GM23338 (cell line): ENCODE results near the gene MAD1L1. TPM values are rescaled to one million over a fixed set of nuclear protein-coding genes. Genes with fewer than 3 reads are reported as not detected.

Experiments used
- ATAC-seq: fragments of 200-7000 bp; cut with Tn5 transposase; 3 replicates; pipeline ENCODE4 v1.9.1; 2020
- DNase-seq: peaks from one replicate; pipeline ENCODE4 v3.0.0-alpha.2; 2015; ENCODE audit warnings: low spot score
- H2AFZ ChIP-seq: fragments of 200-600 bp; sonication (generic); 2 replicates; pipeline ENCODE4 v1.8.0; 2016; ENCODE audit warnings: antibody characterized with exemption, mild to moderate bottlenecking, moderate library complexity
- H3F3A ChIP-seq: fragments of 200-600 bp; sonication (generic); replicated peaks from 2 replicates; pipeline ENCODE4 v1.8.0; 2017; ENCODE audit warnings: antibody characterized with exemption, mixed run types, low read depth
- H3K27ac ChIP-seq: fragments of 200-600 bp; sonication (generic); 2 replicates; pipeline ENCODE4 v1.6.1; 2016; ENCODE audit warnings: low read depth
- H3K27me3 ChIP-seq: fragments of 200-600 bp; sonication (generic); 2 replicates; pipeline ENCODE4 v1.8.0; 2016; ENCODE audit warnings: mild to moderate bottlenecking, mixed run types, moderate library complexity; ENCODE audit not compliant: insufficient read depth
- H3K36me3 ChIP-seq: fragments of 200-600 bp; sonication (generic); 2 replicates; pipeline ENCODE4 v1.8.0; 2016; ENCODE audit warnings: mild to moderate bottlenecking; ENCODE audit not compliant: insufficient read depth
- H3K4me1 ChIP-seq: fragments of 200-600 bp; sonication (generic); 2 replicates; pipeline ENCODE4 v1.8.0; 2016; ENCODE audit warnings: mild to moderate bottlenecking, moderate library complexity; ENCODE audit not compliant: insufficient read depth
- H3K4me2 ChIP-seq: fragments of 200-600 bp; sonication (generic); 2 replicates; pipeline ENCODE4 v1.7.1; 2017; ENCODE audit warnings: mixed run types
- H3K4me3 ChIP-seq: fragments of 200-600 bp; sonication (generic); 2 replicates; pipeline ENCODE4 v1.6.1; 2016; ENCODE audit warnings: mixed run types
- H3K79me2 ChIP-seq: fragments of 200-600 bp; sonication (generic); replicated peaks from 2 replicates; pipeline ENCODE4 v1.8.0; 2017; ENCODE audit warnings: mild to moderate bottlenecking; ENCODE audit not compliant: insufficient read depth
- H3K9me2 ChIP-seq: fragments of 200-600 bp; sonication (generic); 2 replicates; pipeline ENCODE4 v1.8.0; 2017; ENCODE audit not compliant: insufficient read depth
- H4K20me1 ChIP-seq: fragments of 200-600 bp; sonication (generic); replicated peaks from 2 replicates; pipeline ENCODE4 v1.8.0; 2017; ENCODE audit warnings: mild to moderate bottlenecking; ENCODE audit not compliant: insufficient read depth
- H3K27ac Mint-ChIP-seq: 2 replicates; pipeline ENCODE4 v1.8.0; 2020; ENCODE audit warnings: inconsistent platforms, mild to moderate bottlenecking, moderate library complexity, mixed read lengths
- H3K27me3 Mint-ChIP-seq: 3 replicates; pipeline ENCODE4 v1.8.0; 2022; ENCODE audit warnings: low read depth, mild to moderate bottlenecking, moderate library complexity, mixed read lengths, inconsistent platforms; ENCODE audit not compliant: insufficient read depth, poor library complexity
- H3K36me3 Mint-ChIP-seq: 3 replicates; pipeline ENCODE4 v1.8.0; 2021; ENCODE audit warnings: low read depth, mild to moderate bottlenecking, inconsistent platforms, moderate library complexity, mixed read lengths
- H3K4me1 Mint-ChIP-seq: 3 replicates; pipeline ENCODE4 v1.8.0; 2020; ENCODE audit warnings: mild to moderate bottlenecking, inconsistent platforms, mixed read lengths
- H3K4me3 Mint-ChIP-seq: 3 replicates; pipeline ENCODE4 v1.8.0; 2021; ENCODE audit warnings: moderate library complexity, mild to moderate bottlenecking, inconsistent platforms, mixed read lengths
- H3K9me3 Mint-ChIP-seq: 3 replicates; pipeline ENCODE4 v1.8.0; 2020; ENCODE audit warnings: moderate library complexity, mild to moderate bottlenecking, inconsistent platforms, mixed read lengths
- CREB1 ChIP-seq: fragments of 250-450 bp; sonication (Bioruptor Pico); IDR thresholded peaks from 2 replicates; pipeline ENCODE4 v1.5.0; 2020; ENCODE audit warnings: low read depth, mild to moderate bottlenecking, moderate library complexity
- ETS1 ChIP-seq: IDR thresholded peaks from 2 replicates; pipeline ENCODE4 v1.6.1; 2016; ENCODE audit warnings: antibody characterized with exemption
- EZH2 ChIP-seq: fragments of 200-600 bp; sonication (generic); IDR thresholded peaks from one replicate; pipeline ENCODE4 v1.8.0; 2017; ENCODE audit warnings: antibody characterized with exemption, mild to moderate bottlenecking, low read depth; ENCODE audit not compliant: unreplicated experiment
- EZH2phosphoT487 ChIP-seq: fragments of 200-600 bp; sonication (generic); IDR thresholded peaks from one replicate; pipeline ENCODE4 v1.8.1; 2018; ENCODE audit warnings: antibody characterized with exemption; ENCODE audit not compliant: unreplicated experiment
- JUNB ChIP-seq: IDR thresholded peaks from one replicate; pipeline ENCODE4 v1.6.1; 2016; ENCODE audit warnings: antibody characterized with exemption; ENCODE audit not compliant: unreplicated experiment
- NANOG ChIP-seq: IDR thresholded peaks from 2 replicates; pipeline ENCODE4 v1.6.1; 2016; ENCODE audit warnings: antibody characterized with exemption, borderline replicate concordance
- POLR2AphosphoS5 ChIP-seq: IDR thresholded peaks from 2 replicates; pipeline ENCODE4 v1.6.1; 2016; ENCODE audit warnings: antibody characterized with exemption, low read depth
- STAT1 ChIP-seq: IDR thresholded peaks from one replicate; pipeline ENCODE4 v1.6.1; 2016; ENCODE audit warnings: antibody characterized with exemption; ENCODE audit not compliant: unreplicated experiment
- ZNF114 ChIP-seq: fragments of 250-450 bp; sonication (Bioruptor Pico); IDR thresholded peaks from 2 replicates; pipeline ENCODE4 v1.5.0; 2020; ENCODE audit warnings: mild to moderate bottlenecking, moderate library complexity
- ZNF331 ChIP-seq: fragments of 250-450 bp; sonication (Bioruptor Pico); IDR thresholded peaks from 2 replicates; pipeline ENCODE4 v1.5.0; 2020; ENCODE audit warnings: low read depth, mild to moderate bottlenecking, moderate library complexity
- ZNF462 ChIP-seq: fragments of 250-450 bp; sonication (Bioruptor Pico); IDR thresholded peaks from 2 replicates; pipeline ENCODE4 v1.5.0; 2020; ENCODE audit warnings: mild to moderate bottlenecking, moderate library complexity
- polyA plus RNA-seq: library from polyadenylated mRNA; unstranded; fragments of >200 nt; fragmentation: Nextera tagmentation; extraction: Ambion mirVana; gene quantifications from 2 replicates; pipeline ENCODE4 v1.2.1, GENCODE V29; 2016
- total RNA-seq: library from RNA; depleted of rRNA; stranded (reverse); fragments of >200 nt; shearing (Covaris generic); gene quantifications from 2 replicates; pipeline ENCODE4 v1.2.3, GENCODE V29; 2014
- TF ChIP-seq, protein P1 (sequence below): IDR thresholded peaks from one replicate; pipeline ENCODE4 v1.6.1; 2018; ENCODE audit warnings: antibody characterized with exemption; ENCODE audit not compliant: unreplicated experiment
- TF ChIP-seq, protein P2 (sequence below), 2 experiments: fragments of 200-600 bp in 1 of 2; sonication (generic) in 1 of 2; conservative IDR thresholded peaks; 2 replicates each; pipeline versions ENCODE4 v1.5.1 to v1.6.1; 2016 to 2017; ENCODE audit warnings: antibody characterized with exemption in 2 of 2, low read depth in 2 of 2, mild to moderate bottlenecking in 2 of 2, moderate library complexity in 1 of 2

The MAD1L1 gene
- total and polyA plus RNA-seq, 2 experiments from 2014 or later, result 40.3 to 59.3 TPM

- no peak for DNase-seq
- ATAC-seq, result no peak
- no peaks in the 10 kb centered on the region for H3K9me2 ChIP-seq
- Mint-ChIP-seq H3K27me3 (peaks cover 13% of the 10 kb centered on the region), H3K9me3 (no peaks in the 10 kb centered on the region), H3K36me3 (peaks cover 61% of the 10 kb centered on the region), H3K27ac (no peak overlapping the region), H3K4me1 (peaks cover 12% of the 10 kb centered on the region), H3K4me3 (no peak overlapping the region)
- H3K27me3 ChIP-seq, result no peaks in the 10 kb centered on the region
- peaks cover 12% of the 10 kb centered on the region for H4K20me1 ChIP-seq
- H2AFZ ChIP-seq, result no peak overlapping the region
- H3K36me3 ChIP-seq, result peaks cover 15% of the 10 kb centered on the region
- H3F3A ChIP-seq, result peaks cover 12% of the 10 kb centered on the region; the same call in 1 of the 2 replicates
- H3K4me1 ChIP-seq, result peaks cover 19% of the 10 kb centered on the region
- no peak overlapping the region for H3K4me2 ChIP-seq
- H3K79me2 ChIP-seq, result peaks cover 66% of the 10 kb centered on the region
- H3K27ac ChIP-seq, result no peak overlapping the region
- no peak for TF ChIP-seq NANOG
- TF ChIP-seq STAT1, result no peak
- no peak for TF ChIP-seq ZNF462 (CRISPR knock-in tag)
- TF ChIP-seq ETS1, result no peak
- no peak for TF ChIP-seq JUNB
- TF ChIP-seq POLR2AphosphoS5, result no peak
- TF ChIP-seq, protein P1, sequence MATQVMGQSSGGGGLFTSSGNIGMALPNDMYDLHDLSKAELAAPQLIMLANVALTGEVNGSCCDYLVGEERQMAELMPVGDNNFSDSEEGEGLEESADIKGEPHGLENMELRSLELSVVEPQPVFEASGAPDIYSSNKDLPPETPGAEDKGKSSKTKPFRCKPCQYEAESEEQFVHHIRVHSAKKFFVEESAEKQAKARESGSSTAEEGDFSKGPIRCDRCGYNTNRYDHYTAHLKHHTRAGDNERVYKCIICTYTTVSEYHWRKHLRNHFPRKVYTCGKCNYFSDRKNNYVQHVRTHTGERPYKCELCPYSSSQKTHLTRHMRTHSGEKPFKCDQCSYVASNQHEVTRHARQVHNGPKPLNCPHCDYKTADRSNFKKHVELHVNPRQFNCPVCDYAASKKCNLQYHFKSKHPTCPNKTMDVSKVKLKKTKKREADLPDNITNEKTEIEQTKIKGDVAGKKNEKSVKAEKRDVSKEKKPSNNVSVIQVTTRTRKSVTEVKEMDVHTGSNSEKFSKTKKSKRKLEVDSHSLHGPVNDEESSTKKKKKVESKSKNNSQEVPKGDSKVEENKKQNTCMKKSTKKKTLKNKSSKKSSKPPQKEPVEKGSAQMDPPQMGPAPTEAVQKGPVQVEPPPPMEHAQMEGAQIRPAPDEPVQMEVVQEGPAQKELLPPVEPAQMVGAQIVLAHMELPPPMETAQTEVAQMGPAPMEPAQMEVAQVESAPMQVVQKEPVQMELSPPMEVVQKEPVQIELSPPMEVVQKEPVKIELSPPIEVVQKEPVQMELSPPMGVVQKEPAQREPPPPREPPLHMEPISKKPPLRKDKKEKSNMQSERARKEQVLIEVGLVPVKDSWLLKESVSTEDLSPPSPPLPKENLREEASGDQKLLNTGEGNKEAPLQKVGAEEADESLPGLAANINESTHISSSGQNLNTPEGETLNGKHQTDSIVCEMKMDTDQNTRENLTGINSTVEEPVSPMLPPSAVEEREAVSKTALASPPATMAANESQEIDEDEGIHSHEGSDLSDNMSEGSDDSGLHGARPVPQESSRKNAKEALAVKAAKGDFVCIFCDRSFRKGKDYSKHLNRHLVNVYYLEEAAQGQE, result no peak
- TF ChIP-seq, protein P2, sequence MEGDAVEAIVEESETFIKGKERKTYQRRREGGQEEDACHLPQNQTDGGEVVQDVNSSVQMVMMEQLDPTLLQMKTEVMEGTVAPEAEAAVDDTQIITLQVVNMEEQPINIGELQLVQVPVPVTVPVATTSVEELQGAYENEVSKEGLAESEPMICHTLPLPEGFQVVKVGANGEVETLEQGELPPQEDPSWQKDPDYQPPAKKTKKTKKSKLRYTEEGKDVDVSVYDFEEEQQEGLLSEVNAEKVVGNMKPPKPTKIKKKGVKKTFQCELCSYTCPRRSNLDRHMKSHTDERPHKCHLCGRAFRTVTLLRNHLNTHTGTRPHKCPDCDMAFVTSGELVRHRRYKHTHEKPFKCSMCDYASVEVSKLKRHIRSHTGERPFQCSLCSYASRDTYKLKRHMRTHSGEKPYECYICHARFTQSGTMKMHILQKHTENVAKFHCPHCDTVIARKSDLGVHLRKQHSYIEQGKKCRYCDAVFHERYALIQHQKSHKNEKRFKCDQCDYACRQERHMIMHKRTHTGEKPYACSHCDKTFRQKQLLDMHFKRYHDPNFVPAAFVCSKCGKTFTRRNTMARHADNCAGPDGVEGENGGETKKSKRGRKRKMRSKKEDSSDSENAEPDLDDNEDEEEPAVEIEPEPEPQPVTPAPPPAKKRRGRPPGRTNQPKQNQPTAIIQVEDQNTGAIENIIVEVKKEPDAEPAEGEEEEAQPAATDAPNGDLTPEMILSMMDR (conservative IDR thresholded peaks at IDR 0.05; ENCODE audit: low read depth in 2 of 2), result no peak
- TF ChIP-seq ZNF114, result no peak
- no peak for TF ChIP-seq EZH2
- TF ChIP-seq ZNF331 (CRISPR knock-in tag), result no peak
- TF ChIP-seq CREB1 (CRISPR knock-in tag), result no peak
- no peak for TF ChIP-seq EZH2phosphoT487
- no peak overlapping the region for H3K4me3 ChIP-seq
Measured at GRCh38 chr7:2230882-2231281, 1.9 kb downstream of the MAD1L1 start.
